GM12878 (cell line): Measurements from ENCODE around the gene PTGDR2. TPM values are rescaled to one million over a fixed set of nuclear protein-coding genes. Genes with fewer than 3 reads are reported as not detected.

Experiments
- EGR1 ChIP-seq, 2 experiments: IDR thresholded peaks; 1 replicate in 1 of 2; 2 replicates in 1 of 2; pipeline ENCODE4 v1.6.1; 2011 to 2012; ENCODE audit warnings: low read depth in 2 of 2, low read length in 2 of 2, borderline replicate concordance in 1 of 2, mild to moderate bottlenecking in 1 of 2, moderate library complexity in 1 of 2
- ESRRA ChIP-seq: IDR thresholded peaks from 2 replicates; pipeline ENCODE4 v1.6.1; 2012; ENCODE audit warnings: mild to moderate bottlenecking, low read length, improper control_type of control experiment
- ETV6 ChIP-seq, 2 experiments: fragments of 450-650 bp in 1 of 2; IDR thresholded peaks in 1 of 2; conservative IDR thresholded peaks in 1 of 2; 2 replicates each; pipeline ENCODE4 v1.6.1; 2014; ENCODE audit warnings: antibody characterized with exemption in 1 of 2, borderline replicate concordance in 1 of 2, low read depth in 1 of 2, mild to moderate bottlenecking in 1 of 2, moderate library complexity in 1 of 2
- GATAD2B ChIP-seq: fragments of 450-650 bp; conservative IDR thresholded peaks from 2 replicates; pipeline ENCODE4 v1.6.1; 2017; ENCODE audit warnings: low read depth, mild to moderate bottlenecking, moderate library complexity
- LARP7 ChIP-seq: fragments of 450-650 bp; IDR thresholded peaks from 2 replicates; pipeline ENCODE4 v1.6.1; 2017; ENCODE audit warnings: mild to moderate bottlenecking
- PAX8 ChIP-seq: fragments of 450-650 bp; IDR thresholded peaks from 2 replicates; pipeline ENCODE4 v1.6.1; 2017; ENCODE audit warnings: mild to moderate bottlenecking, moderate library complexity
- POLR2AphosphoS2 ChIP-seq: IDR thresholded peaks from 2 replicates; pipeline ENCODE4 v1.6.1; 2011; ENCODE audit warnings: low read depth, mild to moderate bottlenecking, low read length, improper control_type of control experiment, moderate library complexity
- POLR2AphosphoS5 ChIP-seq: IDR thresholded peaks from 2 replicates; pipeline ENCODE4 v1.6.1; 2011; ENCODE audit warnings: mild to moderate bottlenecking, low read length, inconsistent platforms
- POU2F2 ChIP-seq: IDR thresholded peaks from 3 replicates; pipeline ENCODE4 v1.6.1; 2011; ENCODE audit warnings: low read depth, mild to moderate bottlenecking, low read length, borderline replicate concordance
- SIN3A ChIP-seq: IDR thresholded peaks from 2 replicates; pipeline ENCODE4 v1.6.1; 2012; ENCODE audit warnings: low read depth, low read length, improper control_type of control experiment
- SMAD5 ChIP-seq: IDR thresholded peaks from 2 replicates; pipeline ENCODE4 v1.6.1; 2016; ENCODE audit warnings: antibody characterized with exemption, low read depth
- SRF ChIP-seq, 2 experiments: IDR thresholded peaks; 2 replicates each; pipeline ENCODE4 v1.6.1; 2011; ENCODE audit warnings: low read depth in 2 of 2, low read length in 2 of 2, mild to moderate bottlenecking in 1 of 2, moderate library complexity in 1 of 2
- YY1 ChIP-seq: IDR thresholded peaks from 2 replicates; pipeline ENCODE4 v1.6.1; 2011; ENCODE audit warnings: low read depth, mild to moderate bottlenecking, low read length
- ZNF274 ChIP-seq: IDR thresholded peaks from one replicate; pipeline ENCODE4 v1.8.0; 2011; ENCODE audit not compliant: insufficient read length, insufficient read depth
- ZNF384 ChIP-seq: IDR thresholded peaks from 2 replicates; pipeline ENCODE4 v1.6.1; 2012; ENCODE audit warnings: low read depth, mild to moderate bottlenecking, low read length, improper control_type of control experiment, borderline replicate concordance
- polyA plus RNA-seq, 11 experiments: library from polyadenylated mRNA; depleted of rRNA in 4 of 11; unstranded in 6 of 11; stranded (reverse) in 5 of 11; fragments of >200 nt; fragmentation: Nextera tagmentation in 4 of 11; fragmentation: Illumina TruSeq in 1 of 11; extraction: Ambion mirVana in 4 of 11; extraction: Trizol in 1 of 11; gene quantifications; 1 replicate in 1 of 11; 2 replicates in 10 of 11; pipeline versions ENCODE4 v1.2.1 to v1.2.3, GENCODE V29; 2011 to 2016; ENCODE audit warnings: inconsistent platforms in 2 of 11, missing spikeins in 2 of 11, low read depth in 1 of 11
- total RNA-seq, 4 experiments: library from RNA; depleted of rRNA in 3 of 4; stranded (reverse); fragments of >200 nt in 3 of 4; fragmentation: Illumina TruSeq in 1 of 4; extraction: Trizol in 1 of 4; gene quantifications; 2 replicates each; pipeline versions ENCODE4 v1.2.1 to v1.2.3, GENCODE V29; 2013 to 2021
- TF ChIP-seq, protein P1 (sequence below): fragments of 450-650 bp; formaldehyde crosslinking; IDR thresholded peaks from 2 replicates; pipeline ENCODE4 v1.4.0; 2022; ENCODE audit warnings: mild to moderate bottlenecking, moderate library complexity
- TF ChIP-seq, protein P2 (sequence below): fragments of 450-650 bp; IDR thresholded peaks from 2 replicates; pipeline ENCODE4 v1.6.1; 2017; ENCODE audit warnings: low read depth, mild to moderate bottlenecking, moderate library complexity
- TF ChIP-seq, protein P3 (sequence below): fragments of 450-650 bp; IDR thresholded peaks from 2 replicates; pipeline ENCODE4 v1.6.1; 2017; ENCODE audit warnings: mild to moderate bottlenecking
- TF ChIP-seq, protein P4 (sequence below): fragments of 450-650 bp; IDR thresholded peaks from 2 replicates; pipeline ENCODE4 v1.6.1; 2016; ENCODE audit warnings: mild to moderate bottlenecking
- TF ChIP-seq, protein P5 (sequence below): fragments of 450-650 bp; IDR thresholded peaks from 2 replicates; pipeline ENCODE4 v1.6.1; 2017; ENCODE audit warnings: borderline replicate concordance

The PTGDR2 gene
- total and polyA plus RNA-seq, 10 of the 15 experiments (the other 5 are each of a cell fraction or from before 2014, with no cell fraction given): 0.01 to 0.28 (median 0.15) TPM; not detected in 6

DNA sequence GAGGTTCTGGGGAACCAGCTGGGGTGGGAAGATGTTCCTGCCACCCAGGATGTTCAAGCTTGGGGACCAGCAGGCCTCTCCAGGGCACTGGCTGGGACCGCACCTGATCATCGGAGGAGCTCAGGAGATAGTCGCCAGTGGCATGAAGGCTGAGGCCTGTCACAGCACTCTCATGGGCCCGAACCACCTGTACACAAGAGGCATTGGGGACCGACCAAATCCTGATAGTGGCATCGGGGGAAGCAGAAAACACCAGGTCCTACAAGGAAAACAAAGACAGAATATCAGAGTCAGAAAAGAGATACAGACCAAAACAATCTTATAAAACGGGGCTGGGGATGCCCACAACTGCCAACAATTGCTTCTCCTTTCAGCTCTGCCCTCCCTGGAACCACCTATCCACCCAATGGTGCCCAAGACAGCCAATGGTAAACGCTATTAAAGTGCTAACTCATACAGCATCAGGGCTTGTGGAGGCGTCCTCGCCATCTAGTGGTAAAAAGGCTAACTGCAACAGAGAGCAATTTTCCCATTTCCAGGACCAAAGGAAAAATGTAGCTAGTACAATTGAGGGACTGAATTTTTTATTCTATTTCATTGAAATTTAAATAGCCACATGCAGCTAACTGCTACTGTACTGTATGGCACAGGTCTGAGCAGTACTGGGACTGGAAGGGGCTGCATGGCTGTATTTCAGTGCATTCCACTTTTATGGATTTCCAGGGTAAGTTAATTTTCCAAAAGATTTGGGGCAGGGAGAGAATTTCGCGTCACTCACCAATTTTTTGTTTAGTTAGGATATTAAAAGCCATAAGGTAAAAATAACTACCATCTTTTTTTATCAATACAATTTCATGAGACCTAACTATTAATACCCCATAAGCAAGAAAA, 43.5 kb upstream of the PTGDR2 start (continued):
- TF ChIP-seq, protein P1, sequence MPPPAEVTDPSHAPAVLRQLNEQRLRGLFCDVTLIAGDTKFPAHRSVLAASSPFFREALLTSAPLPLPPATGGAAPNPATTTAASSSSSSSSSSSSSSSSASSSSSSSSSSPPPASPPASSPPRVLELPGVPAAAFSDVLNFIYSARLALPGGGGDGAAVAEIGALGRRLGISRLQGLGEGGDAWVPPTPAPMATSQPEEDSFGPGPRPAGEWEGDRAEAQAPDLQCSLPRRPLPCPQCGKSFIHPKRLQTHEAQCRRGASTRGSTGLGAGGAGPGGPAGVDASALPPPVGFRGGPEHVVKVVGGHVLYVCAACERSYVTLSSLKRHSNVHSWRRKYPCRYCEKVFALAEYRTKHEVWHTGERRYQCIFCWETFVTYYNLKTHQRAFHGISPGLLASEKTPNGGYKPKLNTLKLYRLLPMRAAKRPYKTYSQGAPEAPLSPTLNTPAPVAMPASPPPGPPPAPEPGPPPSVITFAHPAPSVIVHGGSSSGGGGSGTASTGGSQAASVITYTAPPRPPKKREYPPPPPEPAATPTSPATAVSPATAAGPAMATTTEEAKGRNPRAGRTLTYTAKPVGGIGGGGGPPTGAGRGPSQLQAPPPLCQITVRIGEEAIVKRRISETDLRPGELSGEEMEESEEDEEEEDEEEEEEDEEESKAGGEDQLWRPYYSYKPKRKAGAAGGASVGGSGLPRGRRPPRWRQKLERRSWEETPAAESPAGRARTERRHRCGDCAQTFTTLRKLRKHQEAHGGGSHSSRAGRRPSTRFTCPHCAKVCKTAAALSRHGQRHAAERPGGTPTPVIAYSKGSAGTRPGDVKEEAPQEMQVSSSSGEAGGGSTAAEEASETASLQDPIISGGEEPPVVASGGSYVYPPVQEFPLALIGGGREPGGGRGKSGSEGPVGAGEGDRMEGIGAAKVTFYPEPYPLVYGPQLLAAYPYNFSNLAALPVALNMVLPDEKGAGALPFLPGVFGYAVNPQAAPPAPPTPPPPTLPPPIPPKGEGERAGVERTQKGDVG (CRISPR knock-in tag): no peak
- TF ChIP-seq ZNF274 (no peak), PAX8 (no peak), LARP7 (no peak), SRF (IDR thresholded peaks at IDR 0.05; ENCODE audit: low read depth in 2 of 2, low read length in 2 of 2) (no peak), YY1 (peak; percentile 55; the same call in 1 of the 2 replicates), ESRRA (no peak), ZNF384 (no peak), POLR2AphosphoS2 (no peak), POU2F2 (peak; percentile 35; the same call in 1 of the 3 replicates), GATAD2B (no peak), SMAD5 (no peak), SIN3A (no peak), ETV6 (conservative IDR thresholded peaks at IDR 0.05 in 1 of 2, IDR thresholded peaks at IDR 0.05 in 1 of 2; ENCODE audit: borderline replicate concordance in 1 of 2, low read depth in 1 of 2) (no peak), EGR1 (IDR thresholded peaks at IDR 0.05; ENCODE audit: borderline replicate concordance in 1 of 2, low read depth in 2 of 2, low read length in 2 of 2) (no peak), POLR2AphosphoS5 (peak; percentile 42; the same call in 1 of the 2 replicates)
- TF ChIP-seq, protein P2, sequence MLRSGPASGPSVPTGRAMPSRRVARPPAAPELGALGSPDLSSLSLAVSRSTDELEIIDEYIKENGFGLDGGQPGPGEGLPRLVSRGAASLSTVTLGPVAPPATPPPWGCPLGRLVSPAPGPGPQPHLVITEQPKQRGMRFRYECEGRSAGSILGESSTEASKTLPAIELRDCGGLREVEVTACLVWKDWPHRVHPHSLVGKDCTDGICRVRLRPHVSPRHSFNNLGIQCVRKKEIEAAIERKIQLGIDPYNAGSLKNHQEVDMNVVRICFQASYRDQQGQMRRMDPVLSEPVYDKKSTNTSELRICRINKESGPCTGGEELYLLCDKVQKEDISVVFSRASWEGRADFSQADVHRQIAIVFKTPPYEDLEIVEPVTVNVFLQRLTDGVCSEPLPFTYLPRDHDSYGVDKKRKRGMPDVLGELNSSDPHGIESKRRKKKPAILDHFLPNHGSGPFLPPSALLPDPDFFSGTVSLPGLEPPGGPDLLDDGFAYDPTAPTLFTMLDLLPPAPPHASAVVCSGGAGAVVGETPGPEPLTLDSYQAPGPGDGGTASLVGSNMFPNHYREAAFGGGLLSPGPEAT: peak; percentile 61
- TF ChIP-seq, protein P3, sequence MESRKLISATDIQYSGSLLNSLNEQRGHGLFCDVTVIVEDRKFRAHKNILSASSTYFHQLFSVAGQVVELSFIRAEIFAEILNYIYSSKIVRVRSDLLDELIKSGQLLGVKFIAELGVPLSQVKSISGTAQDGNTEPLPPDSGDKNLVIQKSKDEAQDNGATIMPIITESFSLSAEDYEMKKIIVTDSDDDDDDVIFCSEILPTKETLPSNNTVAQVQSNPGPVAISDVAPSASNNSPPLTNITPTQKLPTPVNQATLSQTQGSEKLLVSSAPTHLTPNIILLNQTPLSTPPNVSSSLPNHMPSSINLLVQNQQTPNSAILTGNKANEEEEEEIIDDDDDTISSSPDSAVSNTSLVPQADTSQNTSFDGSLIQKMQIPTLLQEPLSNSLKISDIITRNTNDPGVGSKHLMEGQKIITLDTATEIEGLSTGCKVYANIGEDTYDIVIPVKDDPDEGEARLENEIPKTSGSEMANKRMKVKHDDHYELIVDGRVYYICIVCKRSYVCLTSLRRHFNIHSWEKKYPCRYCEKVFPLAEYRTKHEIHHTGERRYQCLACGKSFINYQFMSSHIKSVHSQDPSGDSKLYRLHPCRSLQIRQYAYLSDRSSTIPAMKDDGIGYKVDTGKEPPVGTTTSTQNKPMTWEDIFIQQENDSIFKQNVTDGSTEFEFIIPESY: no peak
- TF ChIP-seq, protein P4, sequence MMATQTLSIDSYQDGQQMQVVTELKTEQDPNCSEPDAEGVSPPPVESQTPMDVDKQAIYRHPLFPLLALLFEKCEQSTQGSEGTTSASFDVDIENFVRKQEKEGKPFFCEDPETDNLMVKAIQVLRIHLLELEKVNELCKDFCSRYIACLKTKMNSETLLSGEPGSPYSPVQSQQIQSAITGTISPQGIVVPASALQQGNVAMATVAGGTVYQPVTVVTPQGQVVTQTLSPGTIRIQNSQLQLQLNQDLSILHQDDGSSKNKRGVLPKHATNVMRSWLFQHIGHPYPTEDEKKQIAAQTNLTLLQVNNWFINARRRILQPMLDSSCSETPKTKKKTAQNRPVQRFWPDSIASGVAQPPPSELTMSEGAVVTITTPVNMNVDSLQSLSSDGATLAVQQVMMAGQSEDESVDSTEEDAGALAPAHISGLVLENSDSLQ: no peak
- TF ChIP-seq, protein P5, sequence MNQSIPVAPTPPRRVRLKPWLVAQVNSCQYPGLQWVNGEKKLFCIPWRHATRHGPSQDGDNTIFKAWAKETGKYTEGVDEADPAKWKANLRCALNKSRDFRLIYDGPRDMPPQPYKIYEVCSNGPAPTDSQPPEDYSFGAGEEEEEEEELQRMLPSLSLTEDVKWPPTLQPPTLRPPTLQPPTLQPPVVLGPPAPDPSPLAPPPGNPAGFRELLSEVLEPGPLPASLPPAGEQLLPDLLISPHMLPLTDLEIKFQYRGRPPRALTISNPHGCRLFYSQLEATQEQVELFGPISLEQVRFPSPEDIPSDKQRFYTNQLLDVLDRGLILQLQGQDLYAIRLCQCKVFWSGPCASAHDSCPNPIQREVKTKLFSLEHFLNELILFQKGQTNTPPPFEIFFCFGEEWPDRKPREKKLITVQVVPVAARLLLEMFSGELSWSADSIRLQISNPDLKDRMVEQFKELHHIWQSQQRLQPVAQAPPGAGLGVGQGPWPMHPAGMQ: no peak
